ENCODE results near the gene SYNE1. TPM values are rescaled to one million over a fixed set of nuclear protein-coding genes. Genes with fewer than 3 reads are reported as not detected.

Gene SYNE1
- polyA plus RNA-seq, 1 donor from 2014 or later = 38.5 TPM

DNA sequence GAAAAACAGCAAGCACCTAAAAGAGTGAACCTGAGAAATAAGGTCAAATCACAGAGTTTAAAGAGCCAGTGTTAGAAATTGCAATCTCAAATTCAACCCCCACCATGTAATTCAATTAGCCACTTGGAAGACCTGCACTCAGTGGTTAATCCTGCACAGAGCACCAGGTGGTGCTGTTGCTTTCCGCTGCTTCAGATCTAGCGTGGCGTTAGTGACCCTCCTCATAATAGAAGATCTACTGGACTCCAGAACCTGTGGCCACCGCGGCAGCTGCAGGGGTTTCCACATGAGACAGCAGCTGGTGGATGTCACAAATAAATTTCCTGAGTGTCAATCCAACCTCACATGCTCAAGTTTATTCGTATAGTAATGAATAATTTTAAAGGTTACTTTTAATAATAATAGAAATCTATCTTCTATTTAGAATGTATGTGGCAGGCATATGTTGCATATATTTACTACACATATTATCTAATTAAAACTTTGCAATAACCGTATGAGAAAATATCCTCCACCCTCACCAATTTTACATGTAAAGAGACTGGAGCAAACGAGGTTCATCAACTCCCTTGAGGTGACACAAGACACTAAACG, 84.4 kb downstream of the SYNE1 start:
- H3K27ac ChIP-seq (ENCODE audit: low read length) = no peak overlapping the region
- H3K27me3 ChIP-seq (ENCODE audit: insufficient read depth, low read depth, low read length) = no peaks in the 10 kb centered on the region
- H3K9me2 ChIP-seq (ENCODE audit: insufficient read depth, low read length) = no peaks in the 10 kb centered on the region
- no peaks in the 10 kb centered on the region for H4K20me1 ChIP-seq (ENCODE audit: insufficient read depth)
- no peaks in the 10 kb centered on the region for H3K79me2 ChIP-seq (replicated peaks; ENCODE audit: insufficient read depth, low read length)
- H3K9ac ChIP-seq (ENCODE audit: low read length) = no peak overlapping the region
- no peak for TF ChIP-seq MXI1 (conservative IDR thresholded peaks at IDR 0.05; ENCODE audit: poor library complexity, severe bottlenecking)
- TF ChIP-seq TAF1 (IDR thresholded peaks at IDR 0.05; ENCODE audit: low read depth) = no peak
- TF ChIP-seq, protein P1, sequence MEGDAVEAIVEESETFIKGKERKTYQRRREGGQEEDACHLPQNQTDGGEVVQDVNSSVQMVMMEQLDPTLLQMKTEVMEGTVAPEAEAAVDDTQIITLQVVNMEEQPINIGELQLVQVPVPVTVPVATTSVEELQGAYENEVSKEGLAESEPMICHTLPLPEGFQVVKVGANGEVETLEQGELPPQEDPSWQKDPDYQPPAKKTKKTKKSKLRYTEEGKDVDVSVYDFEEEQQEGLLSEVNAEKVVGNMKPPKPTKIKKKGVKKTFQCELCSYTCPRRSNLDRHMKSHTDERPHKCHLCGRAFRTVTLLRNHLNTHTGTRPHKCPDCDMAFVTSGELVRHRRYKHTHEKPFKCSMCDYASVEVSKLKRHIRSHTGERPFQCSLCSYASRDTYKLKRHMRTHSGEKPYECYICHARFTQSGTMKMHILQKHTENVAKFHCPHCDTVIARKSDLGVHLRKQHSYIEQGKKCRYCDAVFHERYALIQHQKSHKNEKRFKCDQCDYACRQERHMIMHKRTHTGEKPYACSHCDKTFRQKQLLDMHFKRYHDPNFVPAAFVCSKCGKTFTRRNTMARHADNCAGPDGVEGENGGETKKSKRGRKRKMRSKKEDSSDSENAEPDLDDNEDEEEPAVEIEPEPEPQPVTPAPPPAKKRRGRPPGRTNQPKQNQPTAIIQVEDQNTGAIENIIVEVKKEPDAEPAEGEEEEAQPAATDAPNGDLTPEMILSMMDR (IDR thresholded peaks at IDR 0.05; ENCODE audit: poor library complexity, severe bottlenecking) = peak; percentile 51
- peak; percentile 38 for TF ChIP-seq RAD21 (conservative IDR thresholded peaks at IDR 0.05)
- TF ChIP-seq EP300 (conservative IDR thresholded peaks at IDR 0.05; ENCODE audit: poor library complexity, severe bottlenecking) = no peak
- TF ChIP-seq, protein P2, sequence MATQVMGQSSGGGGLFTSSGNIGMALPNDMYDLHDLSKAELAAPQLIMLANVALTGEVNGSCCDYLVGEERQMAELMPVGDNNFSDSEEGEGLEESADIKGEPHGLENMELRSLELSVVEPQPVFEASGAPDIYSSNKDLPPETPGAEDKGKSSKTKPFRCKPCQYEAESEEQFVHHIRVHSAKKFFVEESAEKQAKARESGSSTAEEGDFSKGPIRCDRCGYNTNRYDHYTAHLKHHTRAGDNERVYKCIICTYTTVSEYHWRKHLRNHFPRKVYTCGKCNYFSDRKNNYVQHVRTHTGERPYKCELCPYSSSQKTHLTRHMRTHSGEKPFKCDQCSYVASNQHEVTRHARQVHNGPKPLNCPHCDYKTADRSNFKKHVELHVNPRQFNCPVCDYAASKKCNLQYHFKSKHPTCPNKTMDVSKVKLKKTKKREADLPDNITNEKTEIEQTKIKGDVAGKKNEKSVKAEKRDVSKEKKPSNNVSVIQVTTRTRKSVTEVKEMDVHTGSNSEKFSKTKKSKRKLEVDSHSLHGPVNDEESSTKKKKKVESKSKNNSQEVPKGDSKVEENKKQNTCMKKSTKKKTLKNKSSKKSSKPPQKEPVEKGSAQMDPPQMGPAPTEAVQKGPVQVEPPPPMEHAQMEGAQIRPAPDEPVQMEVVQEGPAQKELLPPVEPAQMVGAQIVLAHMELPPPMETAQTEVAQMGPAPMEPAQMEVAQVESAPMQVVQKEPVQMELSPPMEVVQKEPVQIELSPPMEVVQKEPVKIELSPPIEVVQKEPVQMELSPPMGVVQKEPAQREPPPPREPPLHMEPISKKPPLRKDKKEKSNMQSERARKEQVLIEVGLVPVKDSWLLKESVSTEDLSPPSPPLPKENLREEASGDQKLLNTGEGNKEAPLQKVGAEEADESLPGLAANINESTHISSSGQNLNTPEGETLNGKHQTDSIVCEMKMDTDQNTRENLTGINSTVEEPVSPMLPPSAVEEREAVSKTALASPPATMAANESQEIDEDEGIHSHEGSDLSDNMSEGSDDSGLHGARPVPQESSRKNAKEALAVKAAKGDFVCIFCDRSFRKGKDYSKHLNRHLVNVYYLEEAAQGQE (IDR thresholded peaks at IDR 0.05; ENCODE audit: borderline replicate concordance) = no peak
- TF ChIP-seq EZH2 (IDR thresholded peaks at IDR 0.05; ENCODE audit: borderline replicate concordance, insufficient read depth, low read length, poor library complexity, severe bottlenecking) = no peak
- peak; percentile 47 for TF ChIP-seq SMC3 (conservative IDR thresholded peaks at IDR 0.05; ENCODE audit: poor library complexity)
- H3F3A ChIP-seq (ENCODE audit: insufficient read depth, low read length, poor library complexity, severe bottlenecking) = no peaks in the 10 kb centered on the region
- H3K4me2 ChIP-seq (ENCODE audit: low read length) = no peak overlapping the region
- H3K36me3 ChIP-seq (ENCODE audit: insufficient read depth, low read length) = no peaks in the 10 kb centered on the region
- H3K4me3 ChIP-seq (ENCODE audit: low read length) = no peak overlapping the region
- H3K9me3 ChIP-seq (ENCODE audit: low read length) = no peaks in the 10 kb centered on the region
- no peak overlapping the region for H2AFZ ChIP-seq (ENCODE audit: low read depth, low read length)

DNA sequence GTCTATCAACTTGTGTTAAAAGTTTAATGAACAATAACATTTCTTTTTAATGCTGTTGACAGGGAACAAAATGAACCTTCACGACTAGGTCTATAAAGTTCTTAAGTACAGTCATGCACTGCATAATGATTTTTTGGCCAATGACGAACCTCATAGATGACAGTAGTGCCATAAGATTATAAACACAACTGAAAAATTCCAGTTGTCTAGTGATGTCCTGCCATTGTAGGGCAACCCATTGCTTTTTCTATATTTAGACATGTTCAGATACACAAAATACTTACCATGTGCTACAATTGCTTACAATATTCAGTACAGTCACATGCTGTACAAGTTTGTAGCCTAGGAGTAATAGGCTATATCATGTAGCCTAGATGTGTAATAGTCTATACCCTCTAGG, 93.6 kb downstream of the SYNE1 start:
- H3K79me2 ChIP-seq (replicated peaks; ENCODE audit: insufficient read depth, low read length) = no peaks in the 10 kb centered on the region
- no peak overlapping the region for H3K9ac ChIP-seq (ENCODE audit: low read length)
- H3K36me3 ChIP-seq (ENCODE audit: insufficient read depth, low read length) = no peaks in the 10 kb centered on the region
- H2AFZ ChIP-seq (ENCODE audit: low read depth, low read length) = no peak overlapping the region
- no peak overlapping the region for H3K4me3 ChIP-seq (ENCODE audit: low read length)
- H3K9me3 ChIP-seq (ENCODE audit: low read length) = no peaks in the 10 kb centered on the region
- no peaks in the 10 kb centered on the region for H3K9me2 ChIP-seq (ENCODE audit: insufficient read depth, low read length)
- H3K4me2 ChIP-seq (ENCODE audit: low read length) = no peak overlapping the region
- H4K20me1 ChIP-seq (ENCODE audit: insufficient read depth) = no peaks in the 10 kb centered on the region
- no peaks in the 10 kb centered on the region for H3F3A ChIP-seq (ENCODE audit: insufficient read depth, low read length, poor library complexity, severe bottlenecking)
- no peaks in the 10 kb centered on the region for H3K27me3 ChIP-seq (ENCODE audit: insufficient read depth, low read depth, low read length)
- TF ChIP-seq EZH2 (IDR thresholded peaks at IDR 0.05; ENCODE audit: borderline replicate concordance, insufficient read depth, low read length, poor library complexity, severe bottlenecking) = no peak
- no peak for TF ChIP-seq MXI1 (conservative IDR thresholded peaks at IDR 0.05; ENCODE audit: poor library complexity, severe bottlenecking)
- TF ChIP-seq, protein P1 (IDR thresholded peaks at IDR 0.05; ENCODE audit: poor library complexity, severe bottlenecking) = no peak
- TF ChIP-seq SMC3 (conservative IDR thresholded peaks at IDR 0.05; ENCODE audit: poor library complexity) = no peak
- no peak for TF ChIP-seq TAF1 (IDR thresholded peaks at IDR 0.05; ENCODE audit: low read depth)
- no peak for TF ChIP-seq POLR2AphosphoS5 (IDR thresholded peaks at IDR 0.05)
- TF ChIP-seq, protein P2 (IDR thresholded peaks at IDR 0.05; ENCODE audit: borderline replicate concordance) = no peak
- TF ChIP-seq EP300 (conservative IDR thresholded peaks at IDR 0.05; ENCODE audit: poor library complexity, severe bottlenecking) = no peak
- TF ChIP-seq RAD21 (conservative IDR thresholded peaks at IDR 0.05) = no peak
- no peak overlapping the region for H3K27ac ChIP-seq (ENCODE audit: low read length)
